ENCODE results near the gene ITPA. TPM values are rescaled to one million over a fixed set of nuclear protein-coding genes. Genes with fewer than 3 reads are reported as not detected.

ITPA gene
- total RNA-seq, 1 experiment from 2014 or later, result 104 TPM

GRCh38 chr20:3221398-3222226 lies 12.3 kb downstream of the ITPA start:
- no peak for ATAC-seq
- Mint-ChIP-seq H3K4me1 (no peaks in the 10 kb centered on the region), H3K9me3 (no peaks in the 10 kb centered on the region), H3K27ac (no peak overlapping the region), H3K4me3 (no peak overlapping the region), H3K27me3 (ENCODE audit: low read depth) (no peaks in the 10 kb centered on the region), H3K36me3 (peaks cover 16% of the 10 kb centered on the region)
- no peak for DNase-seq (ENCODE audit: low spot score)
- ChIA-PET POLR2A (interaction anchor here (0.6 kb wide), 2 partner anchors 41 to 251 kb away, joined by 3 to 5 read pairs; no protein-coding TSS in a partner anchor), CTCF (interaction anchor here (1.3 to 2.9 kb wide), 3 partner anchors 18 to 28 kb away, joined by 4 to 14 read pairs (median 7); partner anchors contain the start of gene SLC4A11)
- TF ChIP-seq FOXP4 (CRISPR knock-in tag; IDR thresholded peaks at IDR 0.05) (no peak), PRRX2 (CRISPR knock-in tag; IDR thresholded peaks at IDR 0.05) (no peak), GABPB1 (CRISPR knock-in tag; IDR thresholded peaks at IDR 0.05) (no peak), JAZF1 (CRISPR knock-in tag; IDR thresholded peaks at IDR 0.05) (no peak), SOX15 (CRISPR knock-in tag; IDR thresholded peaks at IDR 0.05) (no peak), GTF2I (CRISPR knock-in tag; conservative IDR thresholded peaks at IDR 0.05) (no peak), ZBTB43 (CRISPR knock-in tag; IDR thresholded peaks at IDR 0.05) (no peak), NR3C1 (CRISPR knock-in tag; conservative IDR thresholded peaks at IDR 0.05; ENCODE audit: low read depth) (no peak), HMGXB4 (CRISPR knock-in tag; IDR thresholded peaks at IDR 0.05) (no peak), NR2C2 (CRISPR knock-in tag; IDR thresholded peaks at IDR 0.05) (no peak), ZNF317 (CRISPR knock-in tag; IDR thresholded peaks at IDR 0.05; ENCODE audit: borderline replicate concordance, low read depth) (no peak), NFATC4 (CRISPR knock-in tag; IDR thresholded peaks at IDR 0.05) (no peak), NR1H2 (CRISPR knock-in tag; IDR thresholded peaks at IDR 0.05) (no peak)
- TF ChIP-seq, protein P1, sequence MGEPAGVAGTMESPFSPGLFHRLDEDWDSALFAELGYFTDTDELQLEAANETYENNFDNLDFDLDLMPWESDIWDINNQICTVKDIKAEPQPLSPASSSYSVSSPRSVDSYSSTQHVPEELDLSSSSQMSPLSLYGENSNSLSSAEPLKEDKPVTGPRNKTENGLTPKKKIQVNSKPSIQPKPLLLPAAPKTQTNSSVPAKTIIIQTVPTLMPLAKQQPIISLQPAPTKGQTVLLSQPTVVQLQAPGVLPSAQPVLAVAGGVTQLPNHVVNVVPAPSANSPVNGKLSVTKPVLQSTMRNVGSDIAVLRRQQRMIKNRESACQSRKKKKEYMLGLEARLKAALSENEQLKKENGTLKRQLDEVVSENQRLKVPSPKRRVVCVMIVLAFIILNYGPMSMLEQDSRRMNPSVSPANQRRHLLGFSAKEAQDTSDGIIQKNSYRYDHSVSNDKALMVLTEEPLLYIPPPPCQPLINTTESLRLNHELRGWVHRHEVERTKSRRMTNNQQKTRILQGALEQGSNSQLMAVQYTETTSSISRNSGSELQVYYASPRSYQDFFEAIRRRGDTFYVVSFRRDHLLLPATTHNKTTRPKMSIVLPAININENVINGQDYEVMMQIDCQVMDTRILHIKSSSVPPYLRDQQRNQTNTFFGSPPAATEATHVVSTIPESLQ (CRISPR knock-in tag; IDR thresholded peaks at IDR 0.05), result no peak
- TF ChIP-seq, protein P2, sequence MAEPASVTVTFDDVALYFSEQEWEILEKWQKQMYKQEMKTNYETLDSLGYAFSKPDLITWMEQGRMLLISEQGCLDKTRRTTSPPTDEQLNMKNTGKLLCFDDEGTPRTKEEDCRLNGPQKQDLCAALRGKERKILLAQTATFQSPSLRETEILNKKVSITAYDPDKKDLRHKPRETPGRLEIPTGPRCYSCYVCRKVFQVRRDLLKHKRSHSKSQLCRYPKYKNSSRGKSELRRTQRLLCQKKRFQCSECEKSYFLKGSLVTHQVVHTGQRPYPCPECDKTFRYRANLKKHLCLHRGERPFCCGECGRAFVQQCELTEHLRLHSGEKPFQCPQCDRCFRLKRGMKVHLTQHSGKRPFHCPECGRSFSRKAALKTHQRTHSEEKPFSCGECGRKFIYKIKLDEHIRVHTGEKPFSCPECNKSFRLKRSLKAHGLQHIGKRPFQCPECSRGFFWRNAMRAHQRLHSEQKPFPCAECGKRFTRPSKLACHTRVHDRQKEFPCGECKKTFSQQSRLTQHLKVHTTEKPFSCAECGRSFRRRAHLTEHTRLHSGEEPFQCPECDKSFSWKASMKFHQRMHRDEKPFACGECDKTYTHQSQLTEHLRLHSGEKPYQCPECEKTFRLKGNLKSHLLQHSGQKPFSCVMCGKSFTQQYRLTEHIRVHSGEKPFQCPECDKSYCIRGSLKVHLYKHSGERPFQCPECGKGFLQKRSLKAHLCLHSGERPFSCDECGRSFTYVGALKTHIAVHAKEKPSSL (CRISPR knock-in tag; conservative IDR thresholded peaks at IDR 0.05), result no peak
- TF ChIP-seq, protein P3, sequence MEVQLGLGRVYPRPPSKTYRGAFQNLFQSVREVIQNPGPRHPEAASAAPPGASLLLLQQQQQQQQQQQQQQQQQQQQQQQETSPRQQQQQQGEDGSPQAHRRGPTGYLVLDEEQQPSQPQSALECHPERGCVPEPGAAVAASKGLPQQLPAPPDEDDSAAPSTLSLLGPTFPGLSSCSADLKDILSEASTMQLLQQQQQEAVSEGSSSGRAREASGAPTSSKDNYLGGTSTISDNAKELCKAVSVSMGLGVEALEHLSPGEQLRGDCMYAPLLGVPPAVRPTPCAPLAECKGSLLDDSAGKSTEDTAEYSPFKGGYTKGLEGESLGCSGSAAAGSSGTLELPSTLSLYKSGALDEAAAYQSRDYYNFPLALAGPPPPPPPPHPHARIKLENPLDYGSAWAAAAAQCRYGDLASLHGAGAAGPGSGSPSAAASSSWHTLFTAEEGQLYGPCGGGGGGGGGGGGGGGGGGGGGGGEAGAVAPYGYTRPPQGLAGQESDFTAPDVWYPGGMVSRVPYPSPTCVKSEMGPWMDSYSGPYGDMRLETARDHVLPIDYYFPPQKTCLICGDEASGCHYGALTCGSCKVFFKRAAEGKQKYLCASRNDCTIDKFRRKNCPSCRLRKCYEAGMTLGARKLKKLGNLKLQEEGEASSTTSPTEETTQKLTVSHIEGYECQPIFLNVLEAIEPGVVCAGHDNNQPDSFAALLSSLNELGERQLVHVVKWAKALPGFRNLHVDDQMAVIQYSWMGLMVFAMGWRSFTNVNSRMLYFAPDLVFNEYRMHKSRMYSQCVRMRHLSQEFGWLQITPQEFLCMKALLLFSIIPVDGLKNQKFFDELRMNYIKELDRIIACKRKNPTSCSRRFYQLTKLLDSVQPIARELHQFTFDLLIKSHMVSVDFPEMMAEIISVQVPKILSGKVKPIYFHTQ (CRISPR knock-in tag; IDR thresholded peaks at IDR 0.05), result no peak
